Measurements from ENCODE around the gene ZMIZ1.

The ZMIZ1 gene

DNA sequence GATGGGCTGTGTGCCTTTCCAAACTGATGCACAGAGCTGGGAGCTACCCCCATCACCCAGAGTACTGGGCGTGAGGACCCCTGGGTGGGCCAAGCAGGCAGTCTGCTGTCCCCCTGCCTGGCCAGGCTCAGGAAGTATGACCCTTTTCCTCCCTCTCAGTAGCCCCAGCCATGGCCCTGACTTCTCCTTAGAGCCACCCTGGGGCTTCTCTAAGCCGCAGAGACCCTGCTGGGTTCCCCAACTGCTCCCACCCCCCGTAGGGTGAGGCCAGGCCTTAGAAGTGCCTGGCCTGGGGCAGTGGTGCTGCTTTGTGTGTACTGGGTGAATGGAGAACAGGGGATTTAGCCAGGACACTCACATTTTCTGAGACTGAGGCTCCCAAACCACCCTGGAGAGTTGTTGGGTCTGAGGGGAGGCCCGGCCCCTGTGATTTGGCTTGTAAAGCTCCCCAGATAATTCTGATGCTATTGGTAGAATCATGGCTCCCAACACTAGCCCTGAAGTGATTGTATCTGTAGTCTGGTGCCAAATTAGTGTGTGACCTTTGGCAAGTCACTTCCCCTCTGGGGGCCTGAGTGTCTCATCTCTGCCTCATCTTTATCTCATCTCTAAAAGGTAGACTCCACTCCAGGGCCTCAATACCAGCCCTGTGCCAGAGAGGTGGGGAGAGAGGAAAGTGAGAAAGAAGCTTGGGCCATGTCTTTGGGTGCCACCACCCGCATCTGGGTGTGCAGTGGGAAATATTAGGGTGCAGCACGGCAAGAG is 178.8 kb downstream of the ZMIZ1 start:
- Histone ChIP-seq H3K36me3 (ENCODE audit: insufficient read depth) (no peaks in the 10 kb centered on the region), H3K27me3 (ENCODE audit: insufficient read depth, low read depth) (no peaks in the 10 kb centered on the region), H3K27ac (peak overlapping the region; percentile 79), H2AFZ (ENCODE audit: low read depth) (no peak overlapping the region), H3K9ac (peak overlapping the region; percentile 35; the same call in 1 of the 2 replicates), H3K4me1 (ENCODE audit: low read depth, poor library complexity, severe bottlenecking) (peaks cover 77% of the 10 kb centered on the region), H3K79me2 (ENCODE audit: insufficient read depth, low read depth) (peaks cover 90% of the 10 kb centered on the region), H4K20me1 (ENCODE audit: insufficient read depth) (no peaks in the 10 kb centered on the region), H3K4me2 (peak overlapping the region; percentile 69), H3K4me3 (IDR thresholded peaks at IDR 0.05; ENCODE audit: insufficient read depth, low read depth, low read length) (no peak overlapping the region)
- TF ChIP-seq, protein P1, sequence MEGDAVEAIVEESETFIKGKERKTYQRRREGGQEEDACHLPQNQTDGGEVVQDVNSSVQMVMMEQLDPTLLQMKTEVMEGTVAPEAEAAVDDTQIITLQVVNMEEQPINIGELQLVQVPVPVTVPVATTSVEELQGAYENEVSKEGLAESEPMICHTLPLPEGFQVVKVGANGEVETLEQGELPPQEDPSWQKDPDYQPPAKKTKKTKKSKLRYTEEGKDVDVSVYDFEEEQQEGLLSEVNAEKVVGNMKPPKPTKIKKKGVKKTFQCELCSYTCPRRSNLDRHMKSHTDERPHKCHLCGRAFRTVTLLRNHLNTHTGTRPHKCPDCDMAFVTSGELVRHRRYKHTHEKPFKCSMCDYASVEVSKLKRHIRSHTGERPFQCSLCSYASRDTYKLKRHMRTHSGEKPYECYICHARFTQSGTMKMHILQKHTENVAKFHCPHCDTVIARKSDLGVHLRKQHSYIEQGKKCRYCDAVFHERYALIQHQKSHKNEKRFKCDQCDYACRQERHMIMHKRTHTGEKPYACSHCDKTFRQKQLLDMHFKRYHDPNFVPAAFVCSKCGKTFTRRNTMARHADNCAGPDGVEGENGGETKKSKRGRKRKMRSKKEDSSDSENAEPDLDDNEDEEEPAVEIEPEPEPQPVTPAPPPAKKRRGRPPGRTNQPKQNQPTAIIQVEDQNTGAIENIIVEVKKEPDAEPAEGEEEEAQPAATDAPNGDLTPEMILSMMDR (conservative IDR thresholded peaks at IDR 0.05; ENCODE audit: low read depth, low read length) = no peak

DNA sequence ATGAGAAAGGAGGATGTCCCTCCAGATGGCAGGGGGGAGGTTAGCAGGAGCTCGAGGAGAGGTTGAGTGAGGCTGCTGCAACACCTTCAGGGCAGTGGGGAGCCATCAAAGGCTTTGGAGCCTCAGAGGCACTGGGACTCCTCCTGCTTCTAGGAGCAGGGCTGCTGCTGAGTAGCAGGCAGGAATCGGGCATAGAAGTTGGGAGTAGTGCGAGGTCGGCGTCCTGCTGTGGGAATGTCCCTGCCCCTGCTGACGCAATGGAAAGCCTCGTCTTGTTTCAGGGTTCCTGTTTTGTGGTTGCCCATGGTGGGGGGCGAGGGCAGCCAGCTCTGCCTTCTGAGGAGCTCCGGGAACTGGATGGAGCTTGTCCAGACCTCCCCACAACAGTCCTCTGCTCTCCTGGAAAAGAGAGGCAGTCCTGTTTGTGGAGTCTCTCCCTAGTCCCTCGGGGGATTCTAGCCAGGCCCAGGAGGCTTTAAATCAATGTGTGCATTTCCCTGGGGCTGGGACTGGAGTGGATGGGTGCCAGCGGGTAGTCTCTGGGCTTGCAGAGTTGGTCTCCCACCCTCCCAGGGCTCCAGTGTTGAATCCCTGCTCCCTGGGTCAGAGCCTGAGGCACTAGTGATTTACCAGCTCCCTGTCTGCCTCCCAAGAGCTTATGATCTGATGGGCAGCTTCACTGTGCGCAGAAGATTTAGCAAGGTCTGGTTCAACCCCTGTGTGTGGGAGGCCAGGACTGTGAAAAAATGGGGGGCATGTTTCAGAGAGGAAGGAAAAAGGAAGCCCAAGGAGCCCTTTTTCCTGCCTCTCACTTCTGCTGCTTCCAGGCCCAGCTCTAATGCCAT is 179.8 kb downstream of the ZMIZ1 start:
- Histone ChIP-seq H2AFZ (ENCODE audit: low read depth) (no peak overlapping the region), H3K79me2 (ENCODE audit: insufficient read depth, low read depth) (peaks cover 100% of the 10 kb centered on the region), H3K4me3 (IDR thresholded peaks at IDR 0.05; ENCODE audit: insufficient read depth, low read depth, low read length) (no peak overlapping the region), H3K27me3 (ENCODE audit: insufficient read depth, low read depth) (no peaks in the 10 kb centered on the region), H3K4me1 (ENCODE audit: low read depth, poor library complexity, severe bottlenecking) (peaks cover 87% of the 10 kb centered on the region), H3K9ac (peak overlapping the region; percentile 35; the same call in 1 of the 2 replicates), H3K36me3 (ENCODE audit: insufficient read depth) (no peaks in the 10 kb centered on the region), H3K27ac (peak overlapping the region; percentile 79), H4K20me1 (ENCODE audit: insufficient read depth) (no peaks in the 10 kb centered on the region), H3K4me2 (peak overlapping the region; percentile 69)
- TF ChIP-seq, protein P1 (conservative IDR thresholded peaks at IDR 0.05; ENCODE audit: low read depth, low read length) = no peak

DNA sequence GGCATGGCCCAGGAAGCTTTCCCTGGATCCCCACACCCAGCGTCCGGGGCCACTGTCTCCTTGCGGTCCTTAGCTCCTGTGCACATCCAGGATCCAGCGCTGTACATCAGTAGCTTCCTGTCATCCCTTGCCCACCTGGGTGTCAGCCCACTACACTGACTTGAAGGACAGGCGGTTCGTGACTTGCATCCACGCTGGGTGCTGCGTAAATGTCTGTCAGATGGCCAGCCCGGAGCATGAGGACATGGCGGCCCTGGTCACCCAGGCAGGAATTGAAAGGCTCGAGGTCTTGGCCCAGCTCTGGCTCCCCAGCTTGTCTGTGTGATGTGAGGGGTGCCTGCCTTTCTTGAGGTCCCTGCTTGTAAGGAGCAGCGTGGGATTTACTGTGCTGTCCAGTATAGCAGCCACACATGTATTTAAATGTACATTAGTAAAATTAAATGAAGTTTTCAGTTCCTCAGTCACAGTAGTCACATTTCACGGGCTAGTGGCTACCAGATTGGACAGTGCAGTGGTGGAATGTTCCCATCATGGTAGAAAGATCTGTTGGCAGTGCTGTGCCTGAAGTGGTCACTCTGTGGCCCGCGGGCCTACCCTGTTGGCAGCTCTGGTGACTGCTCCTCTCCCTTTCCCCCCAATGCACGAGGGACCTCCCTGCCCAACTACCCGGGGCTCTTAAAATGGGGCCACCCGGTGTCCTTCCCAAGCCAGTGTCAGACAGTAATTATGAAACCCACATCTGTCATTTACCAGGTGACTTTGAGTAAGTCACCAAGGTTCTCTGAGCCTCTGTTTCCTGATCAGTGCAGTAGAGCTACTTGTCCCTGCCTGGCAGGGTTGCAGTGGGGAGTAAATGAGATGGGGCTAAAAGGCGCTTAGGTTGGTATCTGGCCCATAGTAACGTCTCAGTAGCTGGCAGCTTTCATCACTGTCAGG is 180.7 kb downstream of the ZMIZ1 start:
- TF ChIP-seq, protein P1 (conservative IDR thresholded peaks at IDR 0.05; ENCODE audit: low read depth, low read length) = no peak
- Histone ChIP-seq H3K4me3 (IDR thresholded peaks at IDR 0.05; ENCODE audit: insufficient read depth, low read depth, low read length) (no peak overlapping the region), H3K27ac (peak overlapping the region; percentile 79), H2AFZ (ENCODE audit: low read depth) (no peak overlapping the region), H3K9ac (peak overlapping the region; percentile 35; the same call in 1 of the 2 replicates), H4K20me1 (ENCODE audit: insufficient read depth) (no peaks in the 10 kb centered on the region), H3K4me2 (peak overlapping the region; percentile 69), H3K4me1 (ENCODE audit: low read depth, poor library complexity, severe bottlenecking) (peaks cover 96% of the 10 kb centered on the region), H3K36me3 (ENCODE audit: insufficient read depth) (no peaks in the 10 kb centered on the region), H3K79me2 (ENCODE audit: insufficient read depth, low read depth) (peaks cover 100% of the 10 kb centered on the region), H3K27me3 (ENCODE audit: insufficient read depth, low read depth) (no peaks in the 10 kb centered on the region)

DNA sequence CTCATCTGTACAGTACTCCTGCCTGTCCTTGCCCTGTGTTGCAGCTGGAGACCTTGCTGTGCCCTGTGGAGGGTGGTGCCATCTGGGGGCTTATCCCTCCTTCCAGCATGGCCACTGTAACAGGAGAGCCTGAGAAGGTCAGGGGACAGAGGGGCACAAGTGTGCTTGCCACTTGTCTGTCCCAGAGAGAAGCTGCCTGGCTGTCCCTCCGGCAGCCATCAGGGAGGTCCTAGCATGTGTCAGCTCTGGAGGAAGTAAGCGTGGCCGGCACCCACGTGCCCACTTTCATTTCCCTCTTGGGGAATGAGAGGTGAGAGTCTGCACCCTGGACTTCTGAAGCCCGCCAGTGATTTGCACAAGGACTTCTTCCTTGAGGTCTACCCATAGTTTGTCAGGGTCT is 181.5 kb downstream of the ZMIZ1 start:
- Histone ChIP-seq H3K4me3 (IDR thresholded peaks at IDR 0.05; ENCODE audit: insufficient read depth, low read depth, low read length) (no peak overlapping the region), H3K4me1 (ENCODE audit: low read depth, poor library complexity, severe bottlenecking) (peaks cover 99% of the 10 kb centered on the region), H3K79me2 (ENCODE audit: insufficient read depth, low read depth) (peaks cover 94% of the 10 kb centered on the region), H4K20me1 (ENCODE audit: insufficient read depth) (no peaks in the 10 kb centered on the region; the same call in 1 of the 2 replicates), H3K36me3 (ENCODE audit: insufficient read depth) (no peaks in the 10 kb centered on the region), H3K4me2 (peak overlapping the region; percentile 69), H3K27me3 (ENCODE audit: insufficient read depth, low read depth) (no peaks in the 10 kb centered on the region), H3K9ac (peak overlapping the region; percentile 14; the same call in 1 of the 2 replicates), H3K27ac (peak overlapping the region; percentile 79), H2AFZ (ENCODE audit: low read depth) (no peak overlapping the region)
- TF ChIP-seq, protein P1 (conservative IDR thresholded peaks at IDR 0.05; ENCODE audit: low read depth, low read length) = no peak

Measured in KMS-11 (cell line).